ENCODE results near the gene ARHGDIA.

DNA sequence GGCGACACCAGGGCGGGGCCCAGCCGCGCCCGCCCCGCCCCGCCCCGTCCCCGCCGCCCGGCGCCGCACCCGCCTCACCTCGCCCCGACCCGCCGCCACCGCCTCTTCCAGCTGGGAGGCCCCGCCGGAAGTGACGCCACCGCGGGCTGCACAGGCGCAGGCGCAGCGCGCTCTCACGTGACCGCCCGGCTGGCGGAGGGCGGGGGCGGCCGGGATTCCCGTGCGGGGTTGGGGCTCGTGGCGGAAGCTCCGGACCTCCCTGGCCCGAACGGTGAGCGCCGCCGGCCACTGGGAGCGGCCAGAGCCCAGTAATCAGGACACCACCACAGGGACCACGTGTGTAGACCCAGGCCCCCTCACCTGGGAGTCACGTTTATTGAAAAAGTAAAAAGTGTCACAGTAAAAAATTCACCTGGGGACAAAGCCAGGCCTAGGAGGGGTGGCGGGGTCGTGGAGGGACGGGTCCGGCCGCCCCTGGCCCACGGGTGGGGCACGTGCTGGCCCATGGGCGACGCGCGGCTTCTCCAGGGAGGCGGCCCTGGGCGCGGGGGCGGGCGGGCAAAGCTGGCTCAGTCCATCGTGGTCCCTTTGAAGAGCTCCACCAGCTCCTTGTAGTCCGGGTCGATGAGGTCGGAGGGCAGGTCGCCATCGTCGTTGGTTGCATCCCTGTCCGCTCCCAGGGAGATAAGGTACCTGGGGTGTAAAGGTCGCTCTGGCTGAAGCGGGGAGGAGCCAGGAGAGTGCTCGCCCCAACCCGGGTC lies 37.8 kb downstream of the ARHGDIA start, which contains the start of gene MCRIP1:
- TF ChIP-seq POLR2AphosphoS5 (IDR thresholded peaks at IDR 0.05; ENCODE audit: borderline replicate concordance, low read depth, low read length) (peak; percentile 81), EZH2 (IDR thresholded peaks at IDR 0.05) (no peak), FOXP2 (optimal IDR thresholded peaks at IDR 0.05; ENCODE audit: control extremely low read depth, extremely low read length, insufficient read depth) (no peak)
